Fibroblast of lung (primary cell): ENCODE results near the gene MYBBP1A. TPM values are rescaled to one million over a fixed set of nuclear protein-coding genes. Genes with fewer than 3 reads are reported as not detected.
A peak's percentile ranks its signal among the peaks of the same experiment; 100 is the strongest.

Experiments
- DNase-seq, 2 donors: peaks; one replicate each; pipeline versions ENCODE4 v3.0.0 to v3.0.0-alpha.2; 2010; ENCODE audit warnings: low read depth in 2 of 2
- H2AFZ ChIP-seq: 2 replicates; pipeline ENCODE4 v1.5.1; 2012; ENCODE audit warnings: low read length, control low read depth, inconsistent platforms
- H3K27ac ChIP-seq: 2 replicates; pipeline ENCODE4 v1.5.1; 2011; ENCODE audit warnings: low read length, control low read depth; ENCODE audit not compliant: insufficient read depth
- H3K27me3 ChIP-seq: 2 replicates; pipeline ENCODE4 v1.5.1; 2011; ENCODE audit warnings: mild to moderate bottlenecking, low read length; ENCODE audit not compliant: control insufficient read depth, insufficient read depth
- H3K36me3 ChIP-seq: 2 replicates; pipeline ENCODE4 v1.5.1; 2011; ENCODE audit warnings: low read length; ENCODE audit not compliant: control insufficient read depth, insufficient read depth
- H3K4me1 ChIP-seq: 2 replicates; pipeline ENCODE4 v1.5.1; 2011; ENCODE audit warnings: low read length; ENCODE audit not compliant: control insufficient read depth, insufficient read depth; ENCODE audit errors: extremely low read depth
- H3K4me2 ChIP-seq: 2 replicates; pipeline ENCODE4 v1.5.1; 2011; ENCODE audit warnings: low read length, control low read depth; ENCODE audit not compliant: insufficient read depth; ENCODE audit errors: extremely low read depth
- H3K4me3 ChIP-seq, 4 experiments: fragments of 200-600 bp in 1 of 4; sonication (generic) in 1 of 4; replicated peaks in 1 of 4; 2 replicates each; pipeline ENCODE4 v1.5.1; 2011 to 2016; ENCODE audit warnings: low read length in 4 of 4, low read depth in 3 of 4, mild to moderate bottlenecking in 3 of 4, control low read depth in 2 of 4, inconsistent platforms in 1 of 4, mixed read lengths in 1 of 4; ENCODE audit not compliant: insufficient read depth in 1 of 4; ENCODE audit errors: control extremely low read depth in 1 of 4
- H3K79me2 ChIP-seq: 2 replicates; pipeline ENCODE4 v1.5.1; 2012; ENCODE audit warnings: mild to moderate bottlenecking, low read length, inconsistent platforms; ENCODE audit not compliant: control insufficient read depth, insufficient read depth
- H3K9ac ChIP-seq: 2 replicates; pipeline ENCODE4 v1.5.1; 2011; ENCODE audit warnings: mild to moderate bottlenecking, low read length, control low read depth; ENCODE audit not compliant: insufficient read depth
- H3K9me3 ChIP-seq: 2 replicates; pipeline ENCODE4 v1.5.1; 2012; ENCODE audit warnings: low read depth, low read length; ENCODE audit not compliant: control insufficient read depth, insufficient read depth
- H4K20me1 ChIP-seq: 2 replicates; pipeline ENCODE4 v1.5.1; 2011; ENCODE audit warnings: low read length; ENCODE audit not compliant: control insufficient read depth, insufficient read depth; ENCODE audit errors: extremely low read depth
- EZH2 ChIP-seq: IDR thresholded peaks from 2 replicates; pipeline ENCODE4 v1.5.1; 2012; ENCODE audit warnings: low read length, control low read depth, mild to moderate bottlenecking; ENCODE audit errors: missing control alignments
- polyA plus RNA-seq, 2 donors: library from polyadenylated mRNA; depleted of rRNA in 1 of 2; stranded (reverse) in 1 of 2; unstranded in 1 of 2; fragments of >200 nt; gene quantifications; 2 replicates each; pipeline ENCODE4 v1.2.1, GENCODE V29; 2011 to 2012; ENCODE audit warnings: missing spikeins in 1 of 2
- total RNA-seq: library from RNA; depleted of rRNA; stranded (reverse); fragments of >200 nt; gene quantifications from 2 replicates; pipeline ENCODE4 v1.2.1, GENCODE V29; 2014
- TF ChIP-seq, protein P1 (sequence below), 2 donors: IDR thresholded peaks in 1 of 2; conservative IDR thresholded peaks in 1 of 2; 1 replicate in 1 of 2; 2 replicates in 1 of 2; pipeline ENCODE4 v1.5.1; 2011 to 2012; ENCODE audit warnings: low read length in 2 of 2, control low read depth in 1 of 2, inconsistent platforms in 1 of 2, low read depth in 1 of 2, mild to moderate bottlenecking in 1 of 2

MYBBP1A gene
- total and polyA plus RNA-seq, 2 donors (not counting 1 experiment from before 2014, with no cell fraction given): 14.1 to 28.6 TPM

DNA sequence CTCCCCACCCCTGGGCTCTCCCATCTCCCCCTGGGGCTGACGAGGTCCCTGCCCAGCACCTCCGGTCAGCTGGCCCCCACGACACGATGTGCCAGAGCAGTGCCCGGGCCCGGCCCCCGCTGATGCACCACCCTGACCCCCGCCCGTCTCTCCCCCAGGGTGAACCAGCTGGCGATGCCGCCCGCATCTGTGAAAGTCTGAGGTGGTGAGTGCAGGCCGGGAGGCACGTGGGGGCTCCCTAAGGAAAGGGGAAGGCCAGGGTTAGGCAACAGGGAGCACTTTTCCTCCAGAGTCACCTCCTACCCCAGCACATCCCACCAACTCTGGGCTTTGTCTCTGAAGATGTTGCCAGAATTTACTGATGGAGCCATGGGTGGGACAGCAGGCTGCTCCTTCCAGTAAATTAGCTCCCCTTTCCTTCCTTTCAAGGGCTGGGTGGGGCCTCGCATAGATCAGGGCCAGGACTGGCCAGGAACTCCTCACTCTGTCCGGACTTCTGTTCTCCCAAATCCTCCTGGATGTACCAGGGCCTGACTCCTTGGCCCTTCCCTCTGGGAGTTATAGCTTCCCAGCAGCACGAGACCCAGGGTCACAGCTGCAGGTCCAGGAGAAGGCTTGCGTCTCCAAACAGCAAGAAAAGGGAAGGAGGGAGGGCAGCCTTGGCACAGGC lies 18.3 kb downstream of the MYBBP1A start:
- Histone ChIP-seq H3K27me3 (no peaks in the 10 kb centered on the region), H3K4me2 (no peak overlapping the region), H3K4me3 (no peak overlapping the region), H3K36me3 (peaks cover 11% of the 10 kb centered on the region), H3K9me3 (no peaks in the 10 kb centered on the region), H2AFZ (no peak overlapping the region), H3K4me1 (no peaks in the 10 kb centered on the region), H3K9ac (no peak overlapping the region), H4K20me1 (no peaks in the 10 kb centered on the region), H3K79me2 (no peaks in the 10 kb centered on the region), H3K27ac (no peak overlapping the region)
- peak in 1 of 2 donors; percentile 12 for DNase-seq
- no peak for TF ChIP-seq EZH2
- TF ChIP-seq, protein P1, sequence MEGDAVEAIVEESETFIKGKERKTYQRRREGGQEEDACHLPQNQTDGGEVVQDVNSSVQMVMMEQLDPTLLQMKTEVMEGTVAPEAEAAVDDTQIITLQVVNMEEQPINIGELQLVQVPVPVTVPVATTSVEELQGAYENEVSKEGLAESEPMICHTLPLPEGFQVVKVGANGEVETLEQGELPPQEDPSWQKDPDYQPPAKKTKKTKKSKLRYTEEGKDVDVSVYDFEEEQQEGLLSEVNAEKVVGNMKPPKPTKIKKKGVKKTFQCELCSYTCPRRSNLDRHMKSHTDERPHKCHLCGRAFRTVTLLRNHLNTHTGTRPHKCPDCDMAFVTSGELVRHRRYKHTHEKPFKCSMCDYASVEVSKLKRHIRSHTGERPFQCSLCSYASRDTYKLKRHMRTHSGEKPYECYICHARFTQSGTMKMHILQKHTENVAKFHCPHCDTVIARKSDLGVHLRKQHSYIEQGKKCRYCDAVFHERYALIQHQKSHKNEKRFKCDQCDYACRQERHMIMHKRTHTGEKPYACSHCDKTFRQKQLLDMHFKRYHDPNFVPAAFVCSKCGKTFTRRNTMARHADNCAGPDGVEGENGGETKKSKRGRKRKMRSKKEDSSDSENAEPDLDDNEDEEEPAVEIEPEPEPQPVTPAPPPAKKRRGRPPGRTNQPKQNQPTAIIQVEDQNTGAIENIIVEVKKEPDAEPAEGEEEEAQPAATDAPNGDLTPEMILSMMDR (conservative IDR thresholded peaks at IDR 0.05 in 1 of 2, IDR thresholded peaks at IDR 0.05 in 1 of 2; ENCODE audit: low read depth in 1 of 2, low read length in 2 of 2): no peak

GRCh38 chr17:4536259-4536741 lies 18.9 kb downstream of the MYBBP1A start:
- Histone ChIP-seq H3K4me3 (no peak overlapping the region), H3K4me2 (no peak overlapping the region), H3K27ac (no peak overlapping the region), H3K79me2 (no peaks in the 10 kb centered on the region), H3K9ac (no peak overlapping the region), H3K36me3 (peaks cover 6% of the 10 kb centered on the region), H3K4me1 (no peaks in the 10 kb centered on the region), H3K9me3 (no peaks in the 10 kb centered on the region), H3K27me3 (no peaks in the 10 kb centered on the region), H4K20me1 (no peaks in the 10 kb centered on the region), H2AFZ (no peak overlapping the region)
- DNase-seq: peak in 1 of 2 donors; percentile 32
- TF ChIP-seq EZH2: no peak
- TF ChIP-seq, protein P1 (conservative IDR thresholded peaks at IDR 0.05 in 1 of 2, IDR thresholded peaks at IDR 0.05 in 1 of 2; ENCODE audit: low read depth in 1 of 2, low read length in 2 of 2): no peak

- H3K36me3 ChIP-seq: peaks cover 4% of the 10 kb centered on the region
- H3K9ac ChIP-seq: no peak overlapping the region
- DNase-seq: no peak
- no peak overlapping the region for H3K27ac ChIP-seq
- no peaks in the 10 kb centered on the region for H3K79me2 ChIP-seq
- H3K4me3 ChIP-seq: no peak overlapping the region
- no peaks in the 10 kb centered on the region for H3K9me3 ChIP-seq
- no peaks in the 10 kb centered on the region for H4K20me1 ChIP-seq
- H3K27me3 ChIP-seq: no peaks in the 10 kb centered on the region
- TF ChIP-seq, protein P1 (conservative IDR thresholded peaks at IDR 0.05 in 1 of 2, IDR thresholded peaks at IDR 0.05 in 1 of 2; ENCODE audit: low read depth in 1 of 2, low read length in 2 of 2): no peak
- no peak overlapping the region for H3K4me2 ChIP-seq
- H3K4me1 ChIP-seq: no peaks in the 10 kb centered on the region
- H2AFZ ChIP-seq: no peak overlapping the region
Measured at GRCh38 chr17:4535667-4536258, 19.4 kb downstream of the MYBBP1A start.
